Effector memory CD4-positive, alpha-beta T cell (primary cell): ENCODE measurements around the gene LARGE1.

ENCODE experiments used
- DNase-seq, 3 donors: peaks; one replicate each; pipeline ENCODE4 v3.0.0-alpha.2; 2020
- H3K27ac ChIP-seq: 2 replicates; pipeline ENCODE4 v1.7.0; 2013; ENCODE audit warnings: mild to moderate bottlenecking, low read length, moderate library complexity; ENCODE audit not compliant: insufficient read depth, poor library complexity, severe bottlenecking
- H3K27me3 ChIP-seq: replicated peaks from 2 replicates; pipeline ENCODE4 v1.7.0; 2013; ENCODE audit warnings: mild to moderate bottlenecking, low read length; ENCODE audit not compliant: insufficient read depth, control insufficient read depth, poor library complexity, severe bottlenecking
- H3K36me3 ChIP-seq: 2 replicates; pipeline ENCODE4 v1.7.0; 2013; ENCODE audit warnings: mild to moderate bottlenecking, low read length, moderate library complexity; ENCODE audit not compliant: control insufficient read depth, insufficient read depth
- H3K4me1 ChIP-seq: 2 replicates; pipeline ENCODE4 v1.7.0; 2013; ENCODE audit warnings: low read length, mild to moderate bottlenecking; ENCODE audit not compliant: control insufficient read depth, insufficient read depth, poor library complexity, severe bottlenecking
- H3K4me3 ChIP-seq: 2 replicates; pipeline ENCODE4 v1.7.0; 2013; ENCODE audit warnings: low read length, low read depth, mild to moderate bottlenecking; ENCODE audit not compliant: insufficient read depth, poor library complexity, severe bottlenecking
- H3K9me3 ChIP-seq: 2 replicates; pipeline ENCODE4 v1.7.0; 2013; ENCODE audit warnings: mild to moderate bottlenecking, low read length, moderate library complexity; ENCODE audit not compliant: control insufficient read depth

The LARGE1 gene

DNA sequence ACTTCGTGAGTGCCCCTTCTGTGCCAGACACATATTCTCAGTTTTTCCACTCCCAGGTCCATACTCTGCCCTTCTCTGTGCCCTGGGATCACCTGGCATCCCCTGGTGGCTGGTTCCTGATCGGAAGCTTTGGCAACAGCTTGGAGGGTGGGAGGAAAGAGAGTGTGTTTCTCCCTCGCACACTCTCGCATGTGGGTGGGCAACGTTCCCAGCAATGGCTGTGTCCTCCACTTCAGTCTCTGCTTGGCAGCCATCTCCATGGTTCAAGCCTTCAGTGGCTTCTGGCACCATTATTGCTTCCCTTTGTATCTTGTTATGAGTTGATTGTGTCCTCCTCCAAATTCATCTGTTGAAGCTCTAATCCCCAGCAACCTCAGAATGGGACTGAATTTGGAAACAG is 519.4 kb downstream of the LARGE1 start:
- Histone ChIP-seq H3K27me3 (no peaks in the 10 kb centered on the region), H3K4me3 (no peak overlapping the region), H3K27ac (no peak overlapping the region), H3K36me3 (no peaks in the 10 kb centered on the region), H3K4me1 (no peaks in the 10 kb centered on the region), H3K9me3 (no peaks in the 10 kb centered on the region)
- DNase-seq = no peak

- no peak overlapping the region for H3K4me3 ChIP-seq
- no peaks in the 10 kb centered on the region for H3K4me1 ChIP-seq
- DNase-seq = no peak
- H3K9me3 ChIP-seq = no peaks in the 10 kb centered on the region
- H3K27ac ChIP-seq = no peak overlapping the region
- H3K36me3 ChIP-seq = no peaks in the 10 kb centered on the region
- no peaks in the 10 kb centered on the region for H3K27me3 ChIP-seq
Measured at GRCh38 chr22:33400061-33400840, 520.0 kb downstream of the LARGE1 start.

- Histone ChIP-seq H3K4me1 (no peaks in the 10 kb centered on the region), H3K9me3 (no peaks in the 10 kb centered on the region), H3K36me3 (no peaks in the 10 kb centered on the region), H3K27ac (no peak overlapping the region), H3K4me3 (no peak overlapping the region), H3K27me3 (no peaks in the 10 kb centered on the region)
- DNase-seq = no peak
Measured at GRCh38 chr22:33397381-33397907, 522.8 kb downstream of the LARGE1 start.

DNA sequence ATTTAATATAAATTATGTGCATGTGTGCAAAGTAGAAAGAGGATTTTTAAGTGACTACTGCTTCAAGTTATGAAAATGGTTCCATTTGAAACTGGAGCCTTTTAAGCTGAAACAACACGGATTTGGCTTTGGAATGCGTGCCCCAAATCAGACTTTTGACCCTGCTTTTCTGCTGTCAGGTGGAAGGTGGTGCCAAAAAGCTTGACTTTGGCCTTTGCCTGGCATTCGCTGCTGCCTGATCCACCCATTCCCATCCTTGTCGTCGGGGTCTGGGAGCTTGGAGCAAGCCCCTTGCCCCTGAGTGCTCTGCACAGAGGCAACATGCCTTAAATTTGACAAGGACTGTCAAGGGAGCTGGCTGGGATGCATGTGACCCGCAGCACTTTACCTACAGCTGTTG is 526.8 kb downstream of the LARGE1 start:
- no peak for DNase-seq
- Histone ChIP-seq H3K4me1 (no peaks in the 10 kb centered on the region), H3K9me3 (no peaks in the 10 kb centered on the region), H3K36me3 (no peaks in the 10 kb centered on the region), H3K4me3 (no peak overlapping the region), H3K27ac (no peak overlapping the region), H3K27me3 (no peaks in the 10 kb centered on the region)

GRCh38 chr22:33391298-33391697 is 529.0 kb downstream of the LARGE1 start:
- H3K4me3 ChIP-seq = no peak overlapping the region
- DNase-seq = no peak
- no peaks in the 10 kb centered on the region for H3K4me1 ChIP-seq
- no peaks in the 10 kb centered on the region for H3K9me3 ChIP-seq
- no peaks in the 10 kb centered on the region for H3K36me3 ChIP-seq
- no peak overlapping the region for H3K27ac ChIP-seq
- no peaks in the 10 kb centered on the region for H3K27me3 ChIP-seq

DNA sequence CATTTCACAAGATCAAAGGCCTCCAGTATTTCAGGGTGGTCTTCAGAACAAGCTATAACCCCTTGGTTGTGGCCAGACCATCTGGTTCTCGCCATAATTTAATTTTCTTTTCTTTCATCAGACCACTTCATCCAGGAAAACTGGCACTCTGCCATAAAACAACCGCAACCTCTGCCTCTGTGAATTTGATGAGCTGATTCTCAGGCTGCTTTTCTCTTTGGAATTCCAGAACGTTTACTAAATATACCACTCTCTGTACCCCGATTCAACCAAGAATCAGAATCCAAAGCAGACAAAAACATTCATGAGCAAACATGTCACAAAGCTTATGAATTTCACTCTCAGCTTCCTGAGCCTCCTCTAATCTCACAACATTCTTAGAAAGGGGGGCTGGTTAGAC is 530.3 kb downstream of the LARGE1 start:
- Histone ChIP-seq H3K36me3 (no peaks in the 10 kb centered on the region), H3K27ac (no peak overlapping the region), H3K9me3 (no peaks in the 10 kb centered on the region), H3K27me3 (no peaks in the 10 kb centered on the region), H3K4me1 (no peaks in the 10 kb centered on the region), H3K4me3 (no peak overlapping the region)
- DNase-seq = no peak

GRCh38 chr22:33386270-33386669 is 534.0 kb downstream of the LARGE1 start:
- H3K36me3 ChIP-seq = no peaks in the 10 kb centered on the region
- no peaks in the 10 kb centered on the region for H3K27me3 ChIP-seq
- no peak for DNase-seq
- no peaks in the 10 kb centered on the region for H3K4me1 ChIP-seq
- H3K9me3 ChIP-seq = no peaks in the 10 kb centered on the region
- no peak overlapping the region for H3K4me3 ChIP-seq
- H3K27ac ChIP-seq = no peak overlapping the region

DNA sequence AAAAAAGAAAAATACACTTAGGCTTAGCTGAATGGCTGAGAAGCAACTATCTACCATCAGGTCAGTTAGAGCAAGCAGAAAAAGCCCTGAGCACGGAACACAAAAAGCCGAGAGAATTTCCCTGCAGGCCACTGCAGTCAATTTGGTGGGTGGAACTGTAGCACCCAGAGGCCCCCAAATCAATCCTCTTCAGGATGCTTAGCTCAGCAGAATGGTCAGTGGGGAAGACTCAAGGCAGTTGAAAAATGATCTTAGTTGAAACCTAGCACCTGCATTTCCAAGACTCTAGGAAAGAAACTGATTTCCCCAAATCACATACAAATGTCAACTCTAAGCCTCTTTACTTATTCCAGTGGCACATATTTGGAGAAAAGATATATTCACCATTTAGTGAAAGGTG is 534.7 kb downstream of the LARGE1 start:
- H3K27me3 ChIP-seq = no peaks in the 10 kb centered on the region
- no peaks in the 10 kb centered on the region for H3K36me3 ChIP-seq
- DNase-seq = no peak
- no peak overlapping the region for H3K27ac ChIP-seq
- no peak overlapping the region for H3K4me3 ChIP-seq
- H3K9me3 ChIP-seq = no peaks in the 10 kb centered on the region
- H3K4me1 ChIP-seq = no peaks in the 10 kb centered on the region

DNA sequence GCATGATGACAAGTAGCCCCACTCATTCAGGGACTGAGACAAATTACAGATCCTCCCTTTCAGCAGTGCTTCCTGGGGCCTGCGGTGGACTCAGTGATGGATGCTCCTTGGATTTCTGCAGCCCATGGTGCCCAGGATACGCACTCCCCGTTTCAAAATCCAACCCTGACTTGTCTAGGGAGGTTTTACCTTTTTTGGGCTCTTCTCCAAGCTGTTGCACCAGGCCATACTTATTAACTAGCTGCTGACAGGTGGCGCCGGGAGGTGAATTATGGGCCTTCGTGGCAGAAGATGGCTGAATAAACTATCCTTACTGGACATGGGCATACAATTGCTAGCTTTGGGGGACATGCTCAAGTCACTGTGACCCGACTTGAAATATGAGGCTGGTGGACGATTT is 537.8 kb downstream of the LARGE1 start:
- no peaks in the 10 kb centered on the region for H3K4me1 ChIP-seq
- H3K9me3 ChIP-seq = no peaks in the 10 kb centered on the region
- no peaks in the 10 kb centered on the region for H3K36me3 ChIP-seq
- no peak overlapping the region for H3K4me3 ChIP-seq
- no peak overlapping the region for H3K27ac ChIP-seq
- no peak for DNase-seq
- H3K27me3 ChIP-seq = no peaks in the 10 kb centered on the region

DNA sequence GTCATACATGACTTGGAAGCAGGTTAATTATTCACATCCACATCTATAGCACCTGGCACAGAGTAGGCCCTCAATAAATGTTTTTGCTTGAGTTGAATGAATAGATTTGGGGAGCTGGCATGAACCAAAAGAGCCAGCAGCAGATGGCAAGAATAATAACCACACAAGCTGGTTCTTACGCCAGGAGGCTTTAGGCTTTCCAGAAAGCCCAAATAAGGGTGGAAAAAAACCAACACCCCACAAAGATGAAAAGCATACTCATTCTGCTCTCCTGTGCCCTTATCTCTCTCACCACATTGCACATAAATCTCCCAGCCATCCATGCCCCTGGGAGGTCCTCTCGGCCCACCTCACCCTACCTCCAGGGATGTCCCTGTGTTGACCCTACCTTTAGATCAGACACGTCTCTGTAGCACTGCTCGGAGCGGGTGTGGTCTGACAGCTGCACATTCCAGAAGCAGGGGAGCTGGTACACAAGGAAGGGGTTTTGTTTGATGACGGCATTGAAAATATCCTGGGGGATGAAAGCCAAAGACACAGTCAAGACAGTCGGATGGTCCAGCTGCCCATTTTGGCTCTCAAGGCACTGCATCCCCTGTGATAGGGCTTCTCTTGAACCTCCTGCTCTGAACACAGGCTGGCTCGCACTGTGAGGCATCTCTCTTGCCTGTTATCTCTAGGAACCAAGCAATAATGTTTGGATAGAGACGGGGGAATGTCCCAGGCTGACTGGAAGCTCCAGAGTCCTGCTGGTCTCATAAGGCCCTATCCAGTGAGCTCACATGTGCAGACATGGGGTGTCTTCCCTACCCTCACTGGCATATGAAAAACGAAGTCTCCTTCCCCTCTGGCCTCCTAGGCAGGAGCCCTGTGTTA is 538.5 kb downstream of the LARGE1 start:
- no peaks in the 10 kb centered on the region for H3K9me3 ChIP-seq
- no peak overlapping the region for H3K27ac ChIP-seq
- H3K36me3 ChIP-seq = no peaks in the 10 kb centered on the region
- H3K27me3 ChIP-seq = no peaks in the 10 kb centered on the region
- no peaks in the 10 kb centered on the region for H3K4me1 ChIP-seq
- DNase-seq = no peak
- H3K4me3 ChIP-seq = no peak overlapping the region
